ENCODE results near the gene ARHGAP30.
"Not testable (repeated sequence)": the region's sequence is repeated elsewhere in the genome, so short reads cannot be mapped to it uniquely, and the experiment has no call there.

ARHGAP30 gene

DNA sequence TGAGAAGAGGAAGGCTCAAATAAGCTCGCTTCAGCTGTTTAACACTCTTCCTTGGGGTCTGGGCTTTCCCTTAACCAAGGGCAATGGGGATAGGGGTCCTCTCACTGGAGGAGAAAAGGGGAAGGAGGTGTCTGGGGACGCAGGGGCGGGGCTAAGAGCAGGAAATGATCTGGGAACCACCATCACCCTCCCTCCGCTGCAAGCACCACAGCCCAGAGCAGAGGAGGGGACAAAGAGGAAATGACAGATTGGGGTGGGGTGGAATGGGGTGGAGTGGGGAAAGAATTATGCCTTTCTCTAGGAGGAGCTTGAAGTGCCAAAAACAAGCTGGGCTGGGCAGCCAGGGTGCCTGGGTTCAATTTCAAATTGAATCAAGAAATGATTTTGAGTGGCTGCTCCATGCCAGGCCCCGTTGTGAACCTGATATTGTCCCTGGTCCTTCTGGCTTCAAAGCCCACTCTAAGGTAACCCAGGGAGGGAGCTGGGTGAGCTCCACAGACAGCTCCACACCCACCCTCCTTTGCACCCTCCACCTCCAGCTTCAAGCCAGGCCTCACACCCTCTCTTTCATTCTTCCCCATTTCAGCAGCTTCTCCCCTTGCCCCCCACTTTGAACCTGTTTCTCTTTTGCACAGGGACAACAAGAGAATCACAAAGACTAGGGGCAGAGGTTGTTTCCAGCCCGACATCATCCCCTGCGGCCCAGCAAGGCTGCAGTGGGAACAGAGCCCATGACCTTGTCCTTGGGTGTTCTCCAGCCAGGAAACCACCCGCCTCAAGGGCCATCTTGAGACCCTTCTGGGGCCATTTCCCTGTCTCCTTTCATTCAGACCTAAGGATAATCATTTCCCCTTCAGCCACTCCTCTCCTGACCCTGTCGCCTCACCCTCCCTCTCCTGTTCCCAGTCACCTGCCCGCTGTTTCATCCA, 1.1 kb downstream of the ARHGAP30 start:
- peak; percentile 76 for DNase-seq (ENCODE audit: low read depth)

DNA sequence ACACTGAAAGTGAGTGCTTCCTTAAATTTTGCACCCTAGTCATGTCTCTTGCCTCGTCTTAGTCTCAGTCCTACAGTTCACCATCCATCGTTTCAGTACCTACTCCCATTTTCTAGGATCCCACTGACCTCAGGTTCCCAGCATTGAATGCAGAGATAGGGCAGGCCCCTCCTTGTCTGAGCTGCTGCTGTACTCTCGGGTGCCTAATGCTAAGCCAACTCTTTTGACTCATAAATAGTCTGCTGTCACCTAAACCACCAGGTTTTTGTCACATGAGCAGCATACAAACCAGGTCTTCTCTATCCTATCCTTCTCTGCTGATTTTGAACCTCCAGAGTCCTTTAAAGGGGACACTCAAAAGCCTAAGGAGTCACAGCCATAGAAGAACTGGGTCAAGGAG, 3.0 kb downstream of the ARHGAP30 start:
- no peak for DNase-seq (ENCODE audit: low read depth)

GRCh38 chr1:161065681-161066080, 4.0 kb downstream of the ARHGAP30 start:
- DNase-seq (ENCODE audit: low read depth) = not testable (repeated sequence)

GRCh38 chr1:161063936-161064335, 5.8 kb downstream of the ARHGAP30 start:
- not testable (repeated sequence) for DNase-seq (ENCODE audit: low read depth)

GRCh38 chr1:161061419-161061818, 8.3 kb downstream of the ARHGAP30 start:
- DNase-seq (ENCODE audit: low read depth) = no peak

DNA sequence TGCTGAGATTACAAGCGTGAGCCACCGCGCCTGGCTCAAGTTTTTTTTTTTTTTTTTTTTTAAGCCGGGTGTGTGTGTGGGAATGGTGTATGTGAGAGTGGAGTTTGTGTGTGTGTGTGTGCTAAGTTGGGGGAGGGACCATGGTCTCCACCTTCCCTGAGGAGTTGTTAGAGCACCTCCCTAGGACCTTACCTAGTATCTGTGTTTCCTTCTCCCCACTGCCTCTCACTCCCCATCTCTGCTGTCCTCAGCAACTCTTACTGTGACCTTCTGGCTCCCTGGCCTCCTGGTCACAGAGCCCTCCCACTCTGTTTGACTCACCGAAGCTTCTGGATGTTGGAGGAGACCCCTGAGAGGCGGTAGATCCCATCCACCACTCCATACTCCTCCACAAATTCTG, 10.4 kb downstream of the ARHGAP30 start:
- no peak for DNase-seq (ENCODE audit: low read depth)

- DNase-seq (ENCODE audit: low read depth) = no peak
These were observed 14.9 kb downstream of the ARHGAP30 start for GRCh38 chr1:161054805-161055204.

- no peak for DNase-seq (ENCODE audit: low read depth)
These were observed 15.5 kb downstream of the ARHGAP30 start for GRCh38 chr1:161054232-161054631.

- DNase-seq (ENCODE audit: low read depth) = no peak
These were observed 16.8 kb downstream of the ARHGAP30 start for GRCh38 chr1:161052899-161053298.

- no peak for DNase-seq (ENCODE audit: low read depth)
These were observed 18.5 kb downstream of the ARHGAP30 start for GRCh38 chr1:161051219-161051618.

GRCh38 chr1:161048949-161049722, 20.6 kb downstream of the ARHGAP30 start:
- DNase-seq (ENCODE audit: low read depth) = no peak

DNA sequence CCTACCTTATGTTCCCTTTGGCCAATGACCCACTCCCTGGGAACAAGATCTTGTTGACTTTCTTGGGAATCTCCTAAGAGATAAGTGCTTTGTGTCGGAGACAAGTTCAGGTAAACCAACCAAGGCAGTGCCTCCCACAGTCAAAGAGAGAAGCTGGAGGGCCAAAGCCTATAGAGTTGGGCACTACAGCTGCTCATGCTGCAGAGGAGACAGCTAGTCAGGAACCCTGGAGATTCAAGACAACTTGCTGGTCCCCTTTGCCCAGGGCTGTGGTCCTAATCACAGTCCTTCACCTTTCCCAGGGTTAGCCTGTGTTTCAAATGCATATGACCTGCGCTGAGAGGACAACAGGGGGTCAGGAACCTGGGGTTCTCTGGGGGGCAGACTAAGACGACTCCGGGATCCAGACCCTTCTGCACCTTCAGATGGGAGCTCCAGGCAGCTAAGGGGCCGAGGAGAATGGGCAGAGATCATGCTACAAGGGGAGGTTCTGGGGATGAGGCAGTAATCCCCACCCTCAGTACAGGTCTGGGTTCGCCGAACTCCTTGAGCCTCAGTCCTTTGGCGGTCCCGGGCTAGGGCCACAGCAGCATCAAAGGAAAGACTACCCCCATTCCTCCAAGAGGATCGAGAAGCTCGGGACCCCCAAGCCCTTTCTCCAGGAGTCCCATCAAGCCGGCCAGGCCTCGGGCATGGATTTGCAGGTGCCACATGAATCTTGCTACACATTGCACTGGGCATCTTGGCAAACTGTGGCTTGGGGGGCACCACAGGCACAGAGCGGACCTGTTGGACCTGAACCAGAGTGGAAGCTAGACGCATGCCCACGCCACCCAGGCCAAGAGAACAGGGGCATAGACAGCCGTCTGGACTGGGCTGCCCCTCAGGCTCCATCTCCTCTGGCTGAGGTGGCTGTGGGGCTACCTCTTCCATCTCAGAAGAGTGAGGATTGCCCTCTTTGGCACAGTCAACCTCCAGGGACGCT, 22.0 kb downstream of the ARHGAP30 start:
- DNase-seq (ENCODE audit: low read depth) = no peak

DNA sequence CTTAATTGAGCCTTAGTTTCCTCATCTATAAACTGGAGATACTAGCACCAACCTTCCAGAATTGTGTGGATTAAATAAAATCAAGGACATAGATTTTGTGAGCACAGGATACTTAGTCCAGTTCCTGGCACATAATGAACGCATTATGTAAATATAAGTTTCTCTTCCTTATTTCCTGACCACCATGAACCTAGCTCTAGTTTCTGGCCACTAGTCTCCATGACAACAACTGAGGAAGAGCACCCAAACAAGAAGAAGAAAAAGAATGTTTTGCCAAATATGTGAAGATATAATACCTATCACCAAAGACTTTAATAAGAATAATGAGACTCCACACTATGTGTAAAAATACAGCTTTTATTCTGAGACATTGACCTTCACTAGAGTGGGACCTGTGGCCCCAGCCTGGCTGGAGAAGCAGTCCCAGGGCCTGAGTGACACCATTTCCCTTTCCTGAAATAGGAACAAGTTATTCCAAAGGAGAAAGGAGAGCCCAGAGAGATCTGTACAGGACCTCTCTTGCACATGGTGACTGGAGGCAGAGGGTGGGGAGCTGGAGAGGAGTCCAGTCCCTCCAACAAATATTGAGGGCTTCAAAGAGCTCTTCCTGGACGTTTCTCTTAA, 23.0 kb downstream of the ARHGAP30 start:
- no peak for DNase-seq (ENCODE audit: low read depth)

- peak; percentile 90 for DNase-seq (ENCODE audit: low read depth)
These were observed 23.7 kb downstream of the ARHGAP30 start, which contains the start of gene USF1 for GRCh38 chr1:161045736-161046604. Gene USF1, minus strand, starts transcription at chr1:161045977. Its CDS starts 2,702 bp downstream, at chr1:161043275.

DNA sequence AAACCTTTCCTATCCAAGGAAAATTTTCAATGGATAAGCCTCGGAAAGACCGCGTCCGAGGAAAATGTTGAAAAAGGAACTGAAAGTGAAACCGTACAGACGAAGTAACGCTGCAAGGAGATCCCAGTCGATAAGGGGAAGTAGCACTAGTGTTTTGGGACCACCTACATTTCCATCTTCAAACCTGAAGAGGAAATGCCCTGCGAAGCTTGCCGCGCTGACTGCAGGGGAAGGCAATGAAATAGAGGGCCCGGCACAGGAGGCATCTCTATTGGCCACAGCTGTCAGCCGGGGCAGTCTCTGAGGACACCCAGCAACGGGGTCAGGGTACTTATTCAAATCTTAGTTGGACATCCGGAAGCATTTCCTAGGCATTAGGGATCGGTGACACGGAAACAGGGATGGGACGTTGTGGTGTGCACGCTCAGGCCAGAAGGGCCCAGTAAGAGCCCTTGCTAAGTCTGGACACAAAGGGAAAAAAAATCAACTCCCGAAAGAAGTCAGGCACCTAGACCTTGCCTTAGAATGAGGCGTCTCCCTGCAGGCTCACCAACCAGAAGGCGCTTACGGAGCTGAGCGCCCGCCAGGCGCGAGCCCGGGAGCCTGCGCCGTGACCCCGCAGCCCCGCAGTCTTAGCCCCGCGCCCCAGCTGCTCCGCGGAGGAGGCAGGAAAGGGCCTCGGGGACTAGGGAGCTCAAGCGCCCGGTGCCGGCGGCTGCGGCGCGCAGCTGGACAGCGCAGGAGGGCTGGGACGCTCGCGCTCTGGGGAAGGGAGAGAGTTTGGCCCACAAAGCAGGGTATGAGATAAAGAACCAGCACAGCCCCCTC, 24.6 kb downstream of the ARHGAP30 start:
- peak; percentile 49 for DNase-seq (ENCODE audit: low read depth)

- no peak for DNase-seq (ENCODE audit: low read depth)
These were observed 25.2 kb downstream of the ARHGAP30 start for GRCh38 chr1:161044535-161044907.

DNA sequence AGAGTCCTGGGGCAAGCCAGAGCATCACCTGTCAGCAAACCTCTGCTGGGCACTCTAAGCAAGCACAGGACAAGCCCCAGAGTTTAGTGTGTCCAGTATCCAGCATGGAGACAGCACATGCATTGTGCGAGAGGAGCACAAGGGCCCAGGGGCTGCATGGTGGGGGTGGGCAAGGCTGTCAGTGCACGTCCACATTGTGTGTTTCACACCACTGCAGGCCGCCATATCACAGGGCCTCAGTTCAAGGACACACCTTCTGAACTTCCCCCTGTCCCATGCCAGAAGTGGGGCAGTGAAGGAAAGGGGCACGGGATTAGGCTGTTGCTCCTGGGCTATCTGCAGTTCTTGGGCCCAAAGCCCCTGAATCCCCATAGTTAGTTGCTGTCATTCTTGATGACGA, 30.1 kb downstream of the ARHGAP30 start:
- no peak for DNase-seq (ENCODE audit: low read depth)

- DNase-seq (ENCODE audit: low read depth) = no peak
These were observed 30.5 kb downstream of the ARHGAP30 start for GRCh38 chr1:161039154-161039545.

DNA sequence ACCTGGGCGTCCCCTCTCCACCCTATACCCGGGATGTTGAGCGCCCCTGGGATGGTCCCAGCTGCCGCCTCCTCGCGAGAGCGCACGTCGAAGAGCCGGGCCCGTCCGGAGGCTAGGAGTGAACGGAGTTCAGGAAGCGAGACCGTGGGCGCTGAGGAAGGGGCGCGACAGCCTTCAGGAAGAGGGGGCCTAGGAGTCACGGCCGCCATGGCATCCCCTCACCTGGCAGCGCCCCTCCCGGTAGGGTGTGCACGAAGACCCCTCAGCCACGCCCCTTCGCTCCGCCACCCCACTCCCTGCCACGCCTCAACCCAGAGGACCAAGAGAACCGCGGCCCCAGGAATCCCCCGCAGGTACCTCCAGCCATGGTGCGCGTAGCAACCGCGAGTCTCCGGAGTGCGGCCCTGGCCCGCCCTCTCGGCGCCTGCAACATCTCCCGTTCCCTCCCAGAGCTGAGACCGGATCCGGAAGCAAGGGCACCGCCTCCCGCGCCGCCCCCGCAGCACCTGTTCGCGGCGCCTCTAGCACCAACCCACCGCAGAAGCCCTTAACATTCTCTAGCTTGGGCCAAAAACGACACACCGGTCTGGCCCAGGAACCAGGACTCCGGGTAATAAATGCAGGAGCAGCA, 31.1 kb downstream of the ARHGAP30 start, which contains the start of gene TSTD1:
TSTD1 (minus strand) TSS at position 442 of the 631 bp plus-strand sequence; CDS start at position 367, 75 bp downstream.
- DNase-seq (ENCODE audit: low read depth) = peak; percentile 82

Data from activated T-cell treated with anti-CD3 and anti-CD28 coated beads for 48 hours (primary cell).